ENCODE results near the gene FNBP1. TPM values are rescaled to one million over a fixed set of nuclear protein-coding genes. Genes with fewer than 3 reads are reported as not detected.
"Not testable (repeated sequence)": the region's sequence is repeated elsewhere in the genome, so short reads cannot be mapped to it uniquely, and the experiment has no call there.

FNBP1 gene
- total and polyA plus RNA-seq, 5 donors from 2014 or later: 147 to 253 (median 207) TPM

GRCh38 chr9:129946246-129946995, 96.6 kb downstream of the FNBP1 start:
- H3K4me3 Mint-ChIP-seq: peak overlapping the region; percentile 26 to 78 (median 54)
- H3K4me1 ChIP-seq (ENCODE audit: control insufficient read depth, insufficient read depth, low read length, poor library complexity, severe bottlenecking): peaks cover 35% of the 10 kb centered on the region
- H3K9me3 Mint-ChIP-seq: peaks cover 0 to 6% (median 0%) of the 10 kb centered on the region in 7 donors
- DNase-seq (no peak), ATAC-seq (ENCODE audit: low read depth in 2 of 2) (no peak)
- H3K4me3 ChIP-seq (ENCODE audit: low read depth, low read length): peak overlapping the region; percentile 45
- peaks cover 26% of the 10 kb centered on the region for H3K36me3 Mint-ChIP-seq
- H3K9me3 ChIP-seq (ENCODE audit: control insufficient read depth in 2 of 2, low read length in 2 of 2): peaks cover 0 to 4% of the 10 kb centered on the region in 2 experiments
- H3K4me1 Mint-ChIP-seq: peaks cover 36 to 75% (median 48%) of the 10 kb centered on the region in 4 donors
- H3K27ac ChIP-seq (ENCODE audit: insufficient read depth, low read length, poor library complexity, severe bottlenecking): peak overlapping the region; percentile 78
- no peaks in the 10 kb centered on the region for H3K27me3 ChIP-seq (ENCODE audit: control insufficient read depth, insufficient read depth, low read length)
- H3K27ac Mint-ChIP-seq: peak overlapping the region; percentile 80 to 99 (median 93)
- no peaks in the 10 kb centered on the region for H3K27me3 Mint-ChIP-seq
- peaks cover 49% of the 10 kb centered on the region for H3K36me3 ChIP-seq (ENCODE audit: control insufficient read depth, insufficient read depth, low read length)

- H3K36me3 Mint-ChIP-seq: peaks cover 28% of the 10 kb centered on the region
- H3K27me3 Mint-ChIP-seq: no peaks in the 10 kb centered on the region
- Histone ChIP-seq H3K9me3 (ENCODE audit: control insufficient read depth in 2 of 2, low read length in 2 of 2) (peaks cover 0 to 4% of the 10 kb centered on the region in 2 experiments), H3K36me3 (ENCODE audit: control insufficient read depth, insufficient read depth, low read length) (peaks cover 49% of the 10 kb centered on the region), H3K27ac (ENCODE audit: insufficient read depth, low read length, poor library complexity, severe bottlenecking) (peak overlapping the region; percentile 78), H3K4me3 (ENCODE audit: low read depth, low read length) (peak overlapping the region; percentile 73), H3K4me1 (ENCODE audit: control insufficient read depth, insufficient read depth, low read length, poor library complexity, severe bottlenecking) (peaks cover 35% of the 10 kb centered on the region), H3K27me3 (ENCODE audit: control insufficient read depth, insufficient read depth, low read length) (no peaks in the 10 kb centered on the region)
- H3K27ac Mint-ChIP-seq: peak overlapping the region; percentile 52 to 93 (median 80)
- H3K9me3 Mint-ChIP-seq: peaks cover 0 to 6% (median 0%) of the 10 kb centered on the region in 7 donors
- DNase-seq (peak in 2 of 3 donors; percentile 56 to 67), ATAC-seq (ENCODE audit: low read depth in 2 of 2) (peak; percentile 39 to 42)
- H3K4me1 Mint-ChIP-seq: peaks cover 36 to 72% (median 50%) of the 10 kb centered on the region in 4 donors
- H3K4me3 Mint-ChIP-seq: peak overlapping the region; percentile 2 to 52 (median 38)
Measured at GRCh38 chr9:129945314-129945713, 97.7 kb downstream of the FNBP1 start.

GRCh38 chr9:129944506-129945116, 98.4 kb downstream of the FNBP1 start:
- peaks cover 37% of the 10 kb centered on the region for H3K4me1 ChIP-seq (ENCODE audit: control insufficient read depth, insufficient read depth, low read length, poor library complexity, severe bottlenecking)
- peaks cover 0 to 4% of the 10 kb centered on the region in 2 experiments for H3K9me3 ChIP-seq (ENCODE audit: control insufficient read depth in 2 of 2, low read length in 2 of 2)
- H3K4me3 ChIP-seq (ENCODE audit: low read depth, low read length): peak overlapping the region; percentile 73
- H3K27me3 Mint-ChIP-seq: no peaks in the 10 kb centered on the region
- peak overlapping the region; percentile 78 for H3K27ac ChIP-seq (ENCODE audit: insufficient read depth, low read length, poor library complexity, severe bottlenecking)
- H3K9me3 Mint-ChIP-seq: peaks cover 0 to 6% (median 0%) of the 10 kb centered on the region in 7 donors
- H3K4me1 Mint-ChIP-seq: peaks cover 34 to 71% (median 51%) of the 10 kb centered on the region in 4 donors
- peaks cover 32% of the 10 kb centered on the region for H3K36me3 Mint-ChIP-seq
- H3K36me3 ChIP-seq (ENCODE audit: control insufficient read depth, insufficient read depth, low read length): peaks cover 46% of the 10 kb centered on the region
- peak overlapping the region; percentile 91 to 95 (median 93) for H3K27ac Mint-ChIP-seq
- H3K4me3 Mint-ChIP-seq: peak overlapping the region; percentile 2 to 67 (median 46)
- peak; percentile 85 to 91 for ATAC-seq (ENCODE audit: low read depth in 2 of 2)
- DNase-seq: peak; percentile 30 to 86 (median 66)
- no peaks in the 10 kb centered on the region for H3K27me3 ChIP-seq (ENCODE audit: control insufficient read depth, insufficient read depth, low read length)

- Mint-ChIP-seq H3K4me1 (peaks cover 25 to 70% (median 49%) of the 10 kb centered on the region in 4 donors), H3K36me3 (peaks cover 24% of the 10 kb centered on the region), H3K4me3 (peak overlapping the region in 1 of 4 donors; percentile 38), H3K9me3 (peaks cover 0 to 6% (median 0%) of the 10 kb centered on the region in 7 donors), H3K27ac (peak overlapping the region; percentile 32 to 66 (median 50)), H3K27me3 (no peaks in the 10 kb centered on the region)
- peaks cover 31% of the 10 kb centered on the region for H3K36me3 ChIP-seq (ENCODE audit: control insufficient read depth, insufficient read depth, low read length)
- no peaks in the 10 kb centered on the region for H3K27me3 ChIP-seq (ENCODE audit: control insufficient read depth, insufficient read depth, low read length)
- H3K27ac ChIP-seq (ENCODE audit: insufficient read depth, low read length, poor library complexity, severe bottlenecking): peak overlapping the region; percentile 23
- DNase-seq (no peak), ATAC-seq (ENCODE audit: low read depth in 2 of 2) (no peak)
- peaks cover 35% of the 10 kb centered on the region for H3K4me1 ChIP-seq (ENCODE audit: control insufficient read depth, insufficient read depth, low read length, poor library complexity, severe bottlenecking)
- peaks cover 0 to 4% of the 10 kb centered on the region in 2 experiments for H3K9me3 ChIP-seq (ENCODE audit: control insufficient read depth in 2 of 2, low read length in 2 of 2)
- no peak overlapping the region for H3K4me3 ChIP-seq (ENCODE audit: low read depth, low read length)
Measured at GRCh38 chr9:129939431-129939830, 103.6 kb downstream of the FNBP1 start.

GRCh38 chr9:129938291-129938979, 104.6 kb downstream of the FNBP1 start:
- Mint-ChIP-seq H3K4me1 (peaks cover 31 to 71% (median 52%) of the 10 kb centered on the region in 4 donors), H3K36me3 (peaks cover 20% of the 10 kb centered on the region), H3K9me3 (peaks cover 0 to 6% (median 0%) of the 10 kb centered on the region in 7 donors), H3K27me3 (no peaks in the 10 kb centered on the region), H3K27ac (peak overlapping the region; percentile 2 to 36 (median 32)), H3K4me3 (peak overlapping the region in 1 of 4 donors; percentile 9)
- Histone ChIP-seq H3K4me1 (ENCODE audit: control insufficient read depth, insufficient read depth, low read length, poor library complexity, severe bottlenecking) (peaks cover 35% of the 10 kb centered on the region), H3K27ac (ENCODE audit: insufficient read depth, low read length, poor library complexity, severe bottlenecking) (peak overlapping the region; percentile 15), H3K9me3 (ENCODE audit: control insufficient read depth in 2 of 2, low read length in 2 of 2) (peaks cover 0 to 4% of the 10 kb centered on the region in 2 experiments), H3K36me3 (ENCODE audit: control insufficient read depth, insufficient read depth, low read length) (peaks cover 31% of the 10 kb centered on the region), H3K4me3 (ENCODE audit: low read depth, low read length) (no peak overlapping the region), H3K27me3 (ENCODE audit: control insufficient read depth, insufficient read depth, low read length) (no peaks in the 10 kb centered on the region)
- no peak for DNase-seq
- no peak for ATAC-seq (ENCODE audit: low read depth in 2 of 2)

DNA sequence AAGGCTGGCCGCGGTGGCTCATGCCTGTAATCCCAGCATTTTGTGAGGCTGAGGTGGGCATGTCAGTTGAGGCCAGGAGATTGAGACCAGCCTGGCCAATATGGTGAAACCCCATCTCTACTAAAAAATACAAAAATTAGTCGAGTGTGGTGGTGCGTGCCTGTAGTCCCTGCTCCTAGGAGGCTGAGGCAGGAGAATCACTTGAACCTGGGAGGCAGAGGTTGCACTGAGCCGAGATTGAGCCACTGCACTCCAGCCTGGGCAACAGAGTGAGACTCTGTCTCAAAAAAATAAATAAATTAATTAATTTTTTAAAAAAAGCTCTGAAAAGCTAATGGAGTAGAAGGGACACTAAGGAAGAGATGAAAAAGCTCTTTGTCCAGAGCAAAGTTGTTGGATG, 105.1 kb downstream of the FNBP1 start:
- H3K27ac ChIP-seq (ENCODE audit: insufficient read depth, low read length, poor library complexity, severe bottlenecking): peak overlapping the region; percentile 15

GRCh38 chr9:129936222-129936621, 106.8 kb downstream of the FNBP1 start:
- ATAC-seq (ENCODE audit: low read depth in 2 of 2): no peak
- Mint-ChIP-seq H3K27ac (peak overlapping the region in 1 of 3 donors; percentile 80), H3K36me3 (peaks cover 21% of the 10 kb centered on the region), H3K4me3 (peak overlapping the region in 1 of 4 donors; percentile 56), H3K27me3 (no peaks in the 10 kb centered on the region), H3K9me3 (no peaks in the 10 kb centered on the region), H3K4me1 (peaks cover 38 to 80% (median 59%) of the 10 kb centered on the region in 4 donors)
- H3K4me1 ChIP-seq (ENCODE audit: control insufficient read depth, insufficient read depth, low read length, poor library complexity, severe bottlenecking): peaks cover 52% of the 10 kb centered on the region
- H3K27me3 ChIP-seq (ENCODE audit: control insufficient read depth, insufficient read depth, low read length): no peaks in the 10 kb centered on the region
- peaks cover 15% of the 10 kb centered on the region for H3K36me3 ChIP-seq (ENCODE audit: control insufficient read depth, insufficient read depth, low read length)
- H3K27ac ChIP-seq (ENCODE audit: insufficient read depth, low read length, poor library complexity, severe bottlenecking): no peak overlapping the region
- DNase-seq: no peak
- no peak overlapping the region for H3K4me3 ChIP-seq (ENCODE audit: low read depth, low read length)
- no peaks in the 10 kb centered on the region for H3K9me3 ChIP-seq (ENCODE audit: control insufficient read depth in 2 of 2, low read length in 2 of 2)

More for the DNA sequence above, 105.1 kb downstream of the FNBP1 start:
- H3K4me3 Mint-ChIP-seq; DNase-seq; H3K27me3 Mint-ChIP-seq; ATAC-seq (ENCODE audit: low read depth in 2 of 2); H3K27ac Mint-ChIP-seq; H3K27me3 ChIP-seq (ENCODE audit: control insufficient read depth, insufficient read depth, low read length); H3K4me3 ChIP-seq (ENCODE audit: low read depth, low read length); H3K9me3 Mint-ChIP-seq; H3K9me3 ChIP-seq (ENCODE audit: control insufficient read depth in 2 of 2, low read length in 2 of 2): not testable (repeated sequence)
- peaks cover 32 to 74% (median 55%) of the 10 kb centered on the region in 4 donors for H3K4me1 Mint-ChIP-seq
- Histone ChIP-seq H3K4me1 (ENCODE audit: control insufficient read depth, insufficient read depth, low read length, poor library complexity, severe bottlenecking) (peaks cover 40% of the 10 kb centered on the region), H3K36me3 (ENCODE audit: control insufficient read depth, insufficient read depth, low read length) (peaks cover 29% of the 10 kb centered on the region)
- peaks cover 20% of the 10 kb centered on the region for H3K36me3 Mint-ChIP-seq

Data from CD4-positive, CD25-positive, alpha-beta regulatory T cell (primary cell).